IMR-90 (cell line): ENCODE measurements around the gene SESN2. TPM values are rescaled to one million over a fixed set of nuclear protein-coding genes. Genes with fewer than 3 reads are reported as not detected.

ENCODE experiments used
- ATAC-seq: fragments of 200-7000 bp; cut with Tn5 transposase; 2 replicates; pipeline ENCODE4 v1.9.1; 2020; ENCODE audit warnings: low read depth, mild to moderate bottlenecking, moderate library complexity
- BruUV-seq: library from RNA; stranded (reverse); fragments of 400-500 nt; replicated peaks from 2 replicates; lab custom pipeline; 2021; lab: Mats Ljungman, UMichigan
- CTCF ChIA-PET: fragments of 300-600 bp; formaldehyde crosslinking; extraction: SDS; loops from one replicate; lab custom pipeline; 2021; ENCODE audit warnings: antibody characterized with exemption; lab: Yijun Ruan, JAX
- POLR2A ChIA-PET: fragments of 300-600 bp; sonication (Branson Sonifier 250); formaldehyde crosslinking; loops from one replicate; lab custom pipeline; 2022; ENCODE audit warnings: antibody characterized with exemption; ENCODE audit not compliant: unreplicated experiment; lab: Charles Lee
- DNase-seq: peaks from one replicate; pipeline ENCODE4 v3.0.0; 2013
- H2AFZ ChIP-seq: replicated peaks from 2 replicates; pipeline ENCODE3; 2013; ENCODE audit warnings: low read length, mild to moderate bottlenecking; ENCODE audit not compliant: poor library complexity
- H2AK5ac ChIP-seq: 2 replicates; pipeline ENCODE4 v1.6.1; 2013; ENCODE audit warnings: low read depth, low read length, inconsistent platforms
- H2AK9ac ChIP-seq: replicated peaks from 2 replicates; pipeline ENCODE3; 2013; ENCODE audit warnings: mild to moderate bottlenecking, low read depth, low read length, moderate library complexity; ENCODE audit not compliant: poor library complexity
- H2BK120ac ChIP-seq: 2 replicates; pipeline ENCODE4 v1.6.1; 2013; ENCODE audit warnings: low read depth, low read length, inconsistent platforms
- H2BK15ac ChIP-seq: 3 replicates; pipeline ENCODE4 v1.6.1; 2013; ENCODE audit warnings: low read depth, low read length, inconsistent platforms
- H2BK20ac ChIP-seq: 2 replicates; pipeline ENCODE4 v1.6.1; 2013; ENCODE audit warnings: low read depth, mild to moderate bottlenecking, inconsistent platforms, low read length, moderate library complexity
- H2BK5ac ChIP-seq: 2 replicates; pipeline ENCODE4 v1.6.1; 2013; ENCODE audit warnings: mild to moderate bottlenecking, low read depth, low read length, inconsistent platforms; ENCODE audit not compliant: poor library complexity, severe bottlenecking
- H3K14ac ChIP-seq: replicated peaks from 2 replicates; pipeline ENCODE4 v1.6.1; 2013; ENCODE audit warnings: low read depth, low read length, inconsistent platforms
- H3K18ac ChIP-seq: 2 replicates; pipeline ENCODE4 v1.6.1; 2013; ENCODE audit warnings: low read depth, low read length, control low read depth
- H3K23ac ChIP-seq: 2 replicates; pipeline ENCODE4 v1.6.1; 2013; ENCODE audit warnings: low read depth, low read length, inconsistent platforms
- H3K27ac ChIP-seq: 2 replicates; pipeline ENCODE4 v1.5.1; 2013; ENCODE audit warnings: mild to moderate bottlenecking, control low read depth, low read length; ENCODE audit not compliant: insufficient read depth
- H3K27me3 ChIP-seq: 2 replicates; pipeline ENCODE4 v1.6.1; 2013; ENCODE audit warnings: low read length; ENCODE audit not compliant: control insufficient read depth, insufficient read depth
- H3K36me3 ChIP-seq: 2 replicates; pipeline ENCODE4 v1.6.1; 2013; ENCODE audit warnings: low read length, mixed read lengths; ENCODE audit not compliant: control insufficient read depth, insufficient read depth
- H3K4ac ChIP-seq: 2 replicates; pipeline ENCODE4 v1.6.1; 2013; ENCODE audit warnings: low read depth, low read length, inconsistent platforms
- H3K4me1 ChIP-seq: 2 replicates; pipeline ENCODE4 v1.6.1; 2013; ENCODE audit warnings: low read length, mixed read lengths; ENCODE audit not compliant: control insufficient read depth, insufficient read depth
- H3K4me2 ChIP-seq: 2 replicates; pipeline ENCODE4 v1.6.1; 2013; ENCODE audit warnings: low read depth, mild to moderate bottlenecking, control low read depth, low read length, moderate library complexity
- H3K4me3 ChIP-seq: 2 replicates; pipeline ENCODE4 v1.5.1; 2013; ENCODE audit warnings: low read depth, mild to moderate bottlenecking, control low read depth, low read length, moderate library complexity; ENCODE audit not compliant: insufficient read depth
- H3K56ac ChIP-seq: 2 replicates; pipeline ENCODE4 v1.6.1; 2013; ENCODE audit warnings: low read length, inconsistent platforms; ENCODE audit not compliant: insufficient read depth; ENCODE audit errors: extremely low read depth
- H3K79me1 ChIP-seq, 2 experiments: 2 replicates each; pipeline ENCODE4 v1.6.1; 2013; ENCODE audit warnings: low read length in 2 of 2, inconsistent platforms in 1 of 2, low read depth in 1 of 2
- H3K9ac ChIP-seq: 2 replicates; pipeline ENCODE4 v1.6.1; 2013; ENCODE audit warnings: low read depth, low read length, control low read depth
- H3K9me1 ChIP-seq: 2 replicates; pipeline ENCODE4 v1.6.1; 2013; ENCODE audit warnings: low read length, inconsistent platforms; ENCODE audit not compliant: insufficient read depth
- H3K9me3 ChIP-seq: 2 replicates; pipeline ENCODE4 v1.6.1; 2013; ENCODE audit warnings: low read length; ENCODE audit not compliant: control insufficient read depth, insufficient read depth
- H4K20me1 ChIP-seq: 2 replicates; pipeline ENCODE4 v1.6.1; 2013; ENCODE audit warnings: low read length, inconsistent platforms; ENCODE audit not compliant: insufficient read depth
- H4K5ac ChIP-seq: 2 replicates; pipeline ENCODE4 v1.6.1; 2013; ENCODE audit warnings: mild to moderate bottlenecking, low read depth, low read length, control low read depth
- H4K8ac ChIP-seq, 2 experiments: 2 replicates each; pipeline ENCODE4 v1.6.1; 2013; ENCODE audit warnings: low read depth in 2 of 2, low read length in 2 of 2, control low read depth in 1 of 2, inconsistent platforms in 1 of 2
- H4K91ac ChIP-seq: 2 replicates; pipeline ENCODE4 v1.6.1; 2013; ENCODE audit warnings: low read depth, low read length, inconsistent platforms; ENCODE audit not compliant: insufficient read depth
- CEBPB ChIP-seq: IDR thresholded peaks from 2 replicates; pipeline ENCODE4 v1.6.1; 2012; ENCODE audit warnings: low read depth, low read length, improper control_type of control experiment
- CHD1 ChIP-seq: IDR thresholded peaks from 2 replicates; pipeline ENCODE4 v1.6.1; 2012; ENCODE audit warnings: low read depth, low read length, improper control_type of control experiment
- FOS ChIP-seq: fragments of 150-350 bp; IDR thresholded peaks from 2 replicates; pipeline ENCODE4 v1.6.1; 2016; ENCODE audit warnings: low read depth, low read length
- MAZ ChIP-seq: IDR thresholded peaks from 2 replicates; pipeline ENCODE4 v1.6.1; 2012; ENCODE audit warnings: low read depth, mild to moderate bottlenecking, low read length, improper control_type of control experiment, moderate library complexity, borderline replicate concordance
- MXI1 ChIP-seq: IDR thresholded peaks from 2 replicates; pipeline ENCODE4 v1.6.1; 2012; ENCODE audit warnings: low read depth, mild to moderate bottlenecking, low read length, moderate library complexity, borderline replicate concordance
- NFE2L2 ChIP-seq: fragments of 150-350 bp; IDR thresholded peaks from 2 replicates; pipeline ENCODE4 v1.6.1; 2016; ENCODE audit warnings: low read depth, mild to moderate bottlenecking, low read length
- RCOR1 ChIP-seq: IDR thresholded peaks from 2 replicates; pipeline ENCODE4 v1.6.1; 2012; ENCODE audit warnings: mild to moderate bottlenecking, low read length, improper control_type of control experiment; ENCODE audit not compliant: insufficient replicate concordance
- RFX5 ChIP-seq: IDR thresholded peaks from 2 replicates; pipeline ENCODE4 v1.8.0; 2012; ENCODE audit warnings: low read depth, mild to moderate bottlenecking, low read length, moderate library complexity
- SMC3 ChIP-seq: fragments of 150-350 bp; IDR thresholded peaks from 2 replicates; pipeline ENCODE4 v1.6.1; 2016; ENCODE audit warnings: low read depth, mild to moderate bottlenecking, antibody characterized with exemption, low read length, moderate library complexity
- WGBS, 2 experiments: methylation state at CpG; one replicate each; pipeline versions ENCODE4 v1.1.5 to v1.1.7; 2013; ENCODE audit warnings: missing lambda C conversion rate in 2 of 2; ENCODE audit not compliant: insufficient read length in 1 of 2; ENCODE audit errors: extremely low coverage in 2 of 2; 5-methylcytosine and 5-hydroxymethylcytosine counted together
- dilution Hi-C: fragments of 300-500 bp; cut with HindIII; formaldehyde crosslinking; loops from one replicate; pipeline ENCODE4 v1.14.3; 2018; ENCODE audit warnings: low sequenced_read_pairs; ENCODE audit not compliant: unreplicated experiment
- in situ Hi-C: fragments of 300-500 bp; cut with MboI; formaldehyde crosslinking; loops from 3 replicates; pipeline ENCODE4 v1.14.3; 2019; ENCODE audit warnings: low sequenced_read_pairs, inconsistent platforms, mixed read lengths
- intact Hi-C: fragments of 100-400 bp; cut with micrococcal nuclease; formaldehyde crosslinking; loops from 2 replicates; pipeline ENCODE4 v1.10.0; 2022
- polyA plus RNA-seq, 3 experiments: library from polyadenylated mRNA; depleted of rRNA; stranded (reverse); fragments of >200 nt; gene quantifications; 2 replicates each; pipeline ENCODE4 v1.2.3, GENCODE V29; 2012; ENCODE audit warnings: low replicate concordance in 1 of 3
- total RNA-seq: library from RNA; depleted of rRNA; stranded (reverse); fragments of >200 nt; gene quantifications from 2 replicates; pipeline ENCODE4 v1.2.3, GENCODE V29; 2012
- TF ChIP-seq, protein P1 (sequence below): fragments of 150-350 bp; IDR thresholded peaks from 2 replicates; pipeline ENCODE4 v1.6.1; 2017; ENCODE audit warnings: mild to moderate bottlenecking, antibody characterized with exemption, low read length, low read depth
- TF ChIP-seq, protein P2 (sequence below): conservative IDR thresholded peaks from 2 replicates; pipeline ENCODE4 v1.5.1; 2012; ENCODE audit warnings: mild to moderate bottlenecking, low read depth, low read length, improper control_type of control experiment
- TF ChIP-seq, protein P3 (sequence below): fragments of 150-350 bp; IDR thresholded peaks from 2 replicates; pipeline ENCODE4 v1.6.1; 2016; ENCODE audit warnings: low read depth, mild to moderate bottlenecking, low read length, moderate library complexity, borderline replicate concordance

SESN2 gene
- total and polyA plus RNA-seq, 2 of the 4 experiments (the other 2 are of a cell fraction): 10.2 to 20.9 TPM

DNA sequence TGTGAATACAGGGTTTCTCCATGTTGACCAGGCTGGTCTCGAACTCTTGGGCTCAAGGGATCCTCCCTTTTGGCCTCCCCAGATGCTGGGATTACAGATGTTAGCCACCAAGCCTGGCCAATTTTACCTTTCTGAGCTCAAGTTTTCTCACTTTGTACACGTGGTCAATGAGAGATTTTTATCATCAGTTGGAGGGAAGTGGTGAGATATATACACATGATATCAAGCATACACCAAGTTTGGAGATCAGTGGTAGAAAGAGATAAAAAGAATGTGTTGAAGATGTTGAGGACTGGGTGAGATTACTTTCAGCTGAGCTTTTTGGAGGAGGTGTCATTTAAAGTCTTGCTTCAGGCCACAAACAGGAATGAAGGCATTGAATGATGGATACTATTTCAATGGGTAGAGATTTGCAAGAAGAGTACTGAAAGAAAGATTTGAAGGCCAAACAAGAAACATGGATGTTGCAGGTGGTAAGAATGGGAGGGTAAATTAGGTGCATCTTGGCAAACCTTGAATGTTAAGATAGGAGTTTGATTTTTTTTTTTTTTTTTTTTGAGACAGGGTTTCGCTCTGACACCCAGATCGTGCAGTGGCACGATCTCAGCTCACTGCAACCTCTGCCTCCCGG, 3.0 kb upstream of the SESN2 start:
- TF ChIP-seq RFX5: no peak
- TF ChIP-seq CEBPB: no peak
- TF ChIP-seq FOS: no peak
- TF ChIP-seq, protein P1, sequence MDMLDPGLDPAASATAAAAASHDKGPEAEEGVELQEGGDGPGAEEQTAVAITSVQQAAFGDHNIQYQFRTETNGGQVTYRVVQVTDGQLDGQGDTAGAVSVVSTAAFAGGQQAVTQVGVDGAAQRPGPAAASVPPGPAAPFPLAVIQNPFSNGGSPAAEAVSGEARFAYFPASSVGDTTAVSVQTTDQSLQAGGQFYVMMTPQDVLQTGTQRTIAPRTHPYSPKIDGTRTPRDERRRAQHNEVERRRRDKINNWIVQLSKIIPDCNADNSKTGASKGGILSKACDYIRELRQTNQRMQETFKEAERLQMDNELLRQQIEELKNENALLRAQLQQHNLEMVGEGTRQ: no peak
- TF ChIP-seq RCOR1: no peak
- TF ChIP-seq MXI1: no peak
- TF ChIP-seq NFE2L2: no peak
- no peak for TF ChIP-seq SMC3
- TF ChIP-seq, protein P2, sequence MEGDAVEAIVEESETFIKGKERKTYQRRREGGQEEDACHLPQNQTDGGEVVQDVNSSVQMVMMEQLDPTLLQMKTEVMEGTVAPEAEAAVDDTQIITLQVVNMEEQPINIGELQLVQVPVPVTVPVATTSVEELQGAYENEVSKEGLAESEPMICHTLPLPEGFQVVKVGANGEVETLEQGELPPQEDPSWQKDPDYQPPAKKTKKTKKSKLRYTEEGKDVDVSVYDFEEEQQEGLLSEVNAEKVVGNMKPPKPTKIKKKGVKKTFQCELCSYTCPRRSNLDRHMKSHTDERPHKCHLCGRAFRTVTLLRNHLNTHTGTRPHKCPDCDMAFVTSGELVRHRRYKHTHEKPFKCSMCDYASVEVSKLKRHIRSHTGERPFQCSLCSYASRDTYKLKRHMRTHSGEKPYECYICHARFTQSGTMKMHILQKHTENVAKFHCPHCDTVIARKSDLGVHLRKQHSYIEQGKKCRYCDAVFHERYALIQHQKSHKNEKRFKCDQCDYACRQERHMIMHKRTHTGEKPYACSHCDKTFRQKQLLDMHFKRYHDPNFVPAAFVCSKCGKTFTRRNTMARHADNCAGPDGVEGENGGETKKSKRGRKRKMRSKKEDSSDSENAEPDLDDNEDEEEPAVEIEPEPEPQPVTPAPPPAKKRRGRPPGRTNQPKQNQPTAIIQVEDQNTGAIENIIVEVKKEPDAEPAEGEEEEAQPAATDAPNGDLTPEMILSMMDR: no peak
- no peak for TF ChIP-seq MAZ
- TF ChIP-seq, protein P3, sequence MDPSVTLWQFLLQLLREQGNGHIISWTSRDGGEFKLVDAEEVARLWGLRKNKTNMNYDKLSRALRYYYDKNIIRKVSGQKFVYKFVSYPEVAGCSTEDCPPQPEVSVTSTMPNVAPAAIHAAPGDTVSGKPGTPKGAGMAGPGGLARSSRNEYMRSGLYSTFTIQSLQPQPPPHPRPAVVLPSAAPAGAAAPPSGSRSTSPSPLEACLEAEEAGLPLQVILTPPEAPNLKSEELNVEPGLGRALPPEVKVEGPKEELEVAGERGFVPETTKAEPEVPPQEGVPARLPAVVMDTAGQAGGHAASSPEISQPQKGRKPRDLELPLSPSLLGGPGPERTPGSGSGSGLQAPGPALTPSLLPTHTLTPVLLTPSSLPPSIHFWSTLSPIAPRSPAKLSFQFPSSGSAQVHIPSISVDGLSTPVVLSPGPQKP: no peak
- TF ChIP-seq CHD1: no peak
- Histone ChIP-seq H3K9ac (no peak overlapping the region), H3K27ac (no peak overlapping the region), H2BK120ac (no peak overlapping the region), H3K4ac (no peak overlapping the region), H3K56ac (no peak overlapping the region), H3K4me2 (no peak overlapping the region), H2BK15ac (no peak overlapping the region), H3K9me1 (peaks cover 6% of the 10 kb centered on the region), H4K20me1 (peaks cover 13% of the 10 kb centered on the region), H2BK20ac (no peak overlapping the region), H3K4me3 (no peak overlapping the region), H3K18ac (no peak overlapping the region), H2AK9ac (no peak overlapping the region), H3K9me3 (no peaks in the 10 kb centered on the region), H2AK5ac (no peak overlapping the region), H4K8ac (no peak overlapping the region), H4K5ac (no peak overlapping the region), H2AFZ (no peak overlapping the region), H4K91ac (no peak overlapping the region), H3K23ac (no peak overlapping the region), H3K4me1 (peaks cover 7% of the 10 kb centered on the region), H3K79me1 (peaks cover 0 to 17% of the 10 kb centered on the region in 2 experiments; a peak in 2 of 4 replicates), H2BK5ac (no peak overlapping the region), H3K36me3 (no peaks in the 10 kb centered on the region), H3K14ac (no peak overlapping the region), H3K27me3 (no peaks in the 10 kb centered on the region; the same call in 1 of the 2 replicates)
- BruUV-seq: no TSS peak
- dilution Hi-C loops: no loop called here
- in situ Hi-C loops: loop anchor here (10.0 kb wide), 1 partner anchor 348 kb away; no protein-coding TSS in a partner anchor
- no peak for DNase-seq
- intact Hi-C loops: no loop called here
- 71% methylated on average over 1 of the region's 6 CpGs; no CpG with 5 or more reads in 1 of the 2 experiments for WGBS, 2 experiments
- CTCF ChIA-PET: no interaction called here
- POLR2A ChIA-PET: no interaction called here
- no peak for ATAC-seq
